RWPE2 (cell line): ENCODE data around the gene TDRD12.
"Not testable (repeated sequence)": the region's sequence is repeated elsewhere in the genome, so short reads cannot be mapped to it uniquely, and the experiment has no call there.

Experiments used
- ATAC-seq: fragments of 200-7000 bp; cut with Tn5 transposase; 3 replicates; pipeline ENCODE4 v1.9.1; 2021; ENCODE audit warnings: low read depth
- DNase-seq: peaks from one replicate; pipeline ENCODE4 v3.0.0-alpha.2; 2020; ENCODE audit warnings: low spot score
- H3K27ac ChIP-seq: fragments of 450-650 bp; 2 replicates; pipeline ENCODE4 v1.5.1; 2017; ENCODE audit warnings: mild to moderate bottlenecking; ENCODE audit not compliant: poor library complexity, severe bottlenecking
- H3K27me3 ChIP-seq: fragments of 250-450 bp; sonication (Bioruptor Pico); 2 replicates; pipeline ENCODE4 v1.5.1; 2021; ENCODE audit warnings: mild to moderate bottlenecking, moderate library complexity; ENCODE audit not compliant: insufficient read depth, poor library complexity, severe bottlenecking
- H3K36me3 ChIP-seq: fragments of 250-450 bp; sonication (Bioruptor Pico); 2 replicates; pipeline ENCODE4 v1.5.1; 2020; ENCODE audit warnings: low read depth, mild to moderate bottlenecking, moderate library complexity
- H3K4me1 ChIP-seq: fragments of 250-450 bp; sonication (Bioruptor Pico); 2 replicates; pipeline ENCODE4 v1.5.1; 2021; ENCODE audit warnings: mild to moderate bottlenecking, moderate library complexity; ENCODE audit not compliant: insufficient read depth, poor library complexity, severe bottlenecking
- H3K4me3 ChIP-seq: fragments of 250-450 bp; sonication (Bioruptor Pico); 2 replicates; pipeline ENCODE4 v1.5.1; 2021; ENCODE audit warnings: mild to moderate bottlenecking, moderate library complexity; ENCODE audit not compliant: severe bottlenecking
- H3K9me3 ChIP-seq: fragments of 250-450 bp; sonication (Bioruptor Pico); 2 replicates; pipeline ENCODE4 v1.5.1; 2021; ENCODE audit warnings: mild to moderate bottlenecking, moderate library complexity; ENCODE audit not compliant: severe bottlenecking
- TF ChIP-seq, protein P1 (sequence below): fragments of 450-650 bp; IDR thresholded peaks from one replicate; pipeline ENCODE4 v1.5.1; 2017; ENCODE audit warnings: mild to moderate bottlenecking, moderate library complexity; ENCODE audit not compliant: poor library complexity, severe bottlenecking

The TDRD12 gene

DNA sequence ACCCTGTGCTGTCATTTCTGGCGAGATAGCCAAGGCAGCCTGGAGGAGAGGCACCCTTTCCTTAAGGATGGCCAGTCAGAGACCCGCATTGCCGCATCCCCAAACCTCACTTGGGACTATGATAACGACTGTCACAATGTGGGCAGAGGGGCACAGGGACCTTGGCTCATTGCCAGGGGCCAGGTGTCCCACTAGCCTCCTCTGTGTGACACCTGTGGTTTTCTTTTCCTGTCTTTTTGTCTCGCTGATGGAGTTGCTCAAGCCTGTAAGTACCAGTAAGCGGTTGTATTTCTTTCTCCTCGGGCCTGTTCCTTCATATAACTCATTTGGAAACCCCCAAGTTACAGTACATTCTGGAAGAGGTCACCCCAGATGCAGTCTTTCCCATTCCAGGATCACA, 59.5 kb downstream of the TDRD12 start:
- Histone ChIP-seq H3K4me1 (no peaks in the 10 kb centered on the region), H3K4me3 (no peak overlapping the region), H3K9me3 (no peaks in the 10 kb centered on the region), H3K36me3 (no peaks in the 10 kb centered on the region), H3K27me3 (no peaks in the 10 kb centered on the region), H3K27ac (no peak overlapping the region)
- ATAC-seq (no peak), DNase-seq (no peak)
- TF ChIP-seq, protein P1, sequence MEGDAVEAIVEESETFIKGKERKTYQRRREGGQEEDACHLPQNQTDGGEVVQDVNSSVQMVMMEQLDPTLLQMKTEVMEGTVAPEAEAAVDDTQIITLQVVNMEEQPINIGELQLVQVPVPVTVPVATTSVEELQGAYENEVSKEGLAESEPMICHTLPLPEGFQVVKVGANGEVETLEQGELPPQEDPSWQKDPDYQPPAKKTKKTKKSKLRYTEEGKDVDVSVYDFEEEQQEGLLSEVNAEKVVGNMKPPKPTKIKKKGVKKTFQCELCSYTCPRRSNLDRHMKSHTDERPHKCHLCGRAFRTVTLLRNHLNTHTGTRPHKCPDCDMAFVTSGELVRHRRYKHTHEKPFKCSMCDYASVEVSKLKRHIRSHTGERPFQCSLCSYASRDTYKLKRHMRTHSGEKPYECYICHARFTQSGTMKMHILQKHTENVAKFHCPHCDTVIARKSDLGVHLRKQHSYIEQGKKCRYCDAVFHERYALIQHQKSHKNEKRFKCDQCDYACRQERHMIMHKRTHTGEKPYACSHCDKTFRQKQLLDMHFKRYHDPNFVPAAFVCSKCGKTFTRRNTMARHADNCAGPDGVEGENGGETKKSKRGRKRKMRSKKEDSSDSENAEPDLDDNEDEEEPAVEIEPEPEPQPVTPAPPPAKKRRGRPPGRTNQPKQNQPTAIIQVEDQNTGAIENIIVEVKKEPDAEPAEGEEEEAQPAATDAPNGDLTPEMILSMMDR: no peak

DNA sequence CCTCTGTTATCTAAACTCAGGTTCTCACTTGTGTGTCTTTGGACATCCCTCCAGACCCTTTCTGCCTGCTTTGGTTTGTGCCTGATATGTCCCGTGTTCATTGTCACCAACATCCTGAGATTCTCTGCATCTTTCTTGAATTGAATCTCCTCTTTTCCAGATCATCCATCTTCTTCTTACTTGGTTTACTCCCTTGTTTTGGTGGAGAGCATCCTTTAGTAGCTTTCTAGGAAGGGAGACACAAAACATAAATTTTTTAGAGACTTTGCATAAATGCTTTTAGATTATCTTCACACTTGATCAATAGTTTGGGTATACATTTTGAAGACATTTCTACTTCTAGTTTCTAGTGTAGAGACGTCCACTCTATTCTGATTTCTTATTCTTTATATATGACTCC, 61.7 kb downstream of the TDRD12 start:
- H3K4me3 ChIP-seq: no peak overlapping the region
- DNase-seq (no peak), ATAC-seq (no peak)
- H3K36me3 ChIP-seq: no peaks in the 10 kb centered on the region
- H3K27ac ChIP-seq: no peak overlapping the region
- H3K9me3 ChIP-seq: no peaks in the 10 kb centered on the region
- no peaks in the 10 kb centered on the region for H3K27me3 ChIP-seq
- TF ChIP-seq, protein P1: no peak
- no peaks in the 10 kb centered on the region for H3K4me1 ChIP-seq

DNA sequence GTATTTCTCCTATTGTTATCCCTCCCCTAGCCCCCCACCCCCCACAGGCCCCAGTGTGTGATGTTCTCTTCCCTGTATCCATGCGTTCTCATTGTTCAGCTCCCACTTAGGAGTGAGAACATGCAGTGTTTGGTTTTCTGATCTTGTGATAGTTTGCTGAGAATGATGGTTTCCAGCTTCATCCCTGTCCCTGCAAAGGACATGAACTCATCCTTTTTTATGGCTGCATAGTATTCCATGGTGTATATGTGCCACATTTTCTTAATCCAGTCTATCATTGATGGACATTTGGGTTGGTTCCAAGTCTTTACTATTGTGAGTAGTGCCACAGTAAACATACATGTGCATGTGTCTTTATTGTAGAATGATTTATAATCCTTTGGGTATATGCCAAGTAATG, 62.5 kb downstream of the TDRD12 start:
- not testable (repeated sequence) for H3K27ac ChIP-seq, ATAC-seq, H3K36me3 ChIP-seq, DNase-seq, H3K27me3 ChIP-seq, H3K4me3 ChIP-seq, H3K9me3 ChIP-seq, H3K4me1 ChIP-seq

DNA sequence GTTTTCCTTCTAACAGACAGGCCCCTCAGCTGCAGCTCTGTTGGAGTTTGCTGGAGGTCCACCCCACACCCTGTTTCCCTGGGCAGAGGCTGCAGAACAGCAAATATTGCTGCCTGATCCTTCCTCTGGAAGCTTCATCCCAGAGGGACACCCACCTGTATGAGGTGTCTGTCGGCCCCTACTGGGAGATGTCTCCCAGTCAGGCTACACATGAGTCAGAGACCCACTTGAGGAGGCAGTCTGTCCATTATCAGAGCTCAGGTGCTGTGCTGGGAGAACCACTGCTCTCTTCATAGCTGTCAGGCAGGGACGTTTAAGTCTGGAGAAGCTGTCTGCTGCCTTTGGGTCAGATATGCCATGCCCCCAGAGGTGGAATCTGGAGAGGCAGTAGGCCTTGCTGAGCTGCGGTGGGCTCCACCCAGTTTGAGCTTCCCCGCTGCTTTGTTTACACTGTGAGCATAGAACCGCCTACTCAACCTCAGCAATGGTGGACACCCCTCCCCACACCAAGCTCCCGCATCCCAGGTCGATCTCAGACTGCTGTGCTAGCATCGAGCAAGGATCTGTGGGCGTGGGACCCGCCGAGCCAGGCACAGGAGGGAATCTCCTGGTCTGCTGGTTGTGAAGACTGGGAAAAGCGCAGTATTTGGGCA, 67.7 kb downstream of the TDRD12 start:
- not testable (repeated sequence) for H3K36me3 ChIP-seq, H3K27me3 ChIP-seq, H3K4me3 ChIP-seq, H3K27ac ChIP-seq, ATAC-seq, H3K4me1 ChIP-seq, H3K9me3 ChIP-seq, DNase-seq

DNA sequence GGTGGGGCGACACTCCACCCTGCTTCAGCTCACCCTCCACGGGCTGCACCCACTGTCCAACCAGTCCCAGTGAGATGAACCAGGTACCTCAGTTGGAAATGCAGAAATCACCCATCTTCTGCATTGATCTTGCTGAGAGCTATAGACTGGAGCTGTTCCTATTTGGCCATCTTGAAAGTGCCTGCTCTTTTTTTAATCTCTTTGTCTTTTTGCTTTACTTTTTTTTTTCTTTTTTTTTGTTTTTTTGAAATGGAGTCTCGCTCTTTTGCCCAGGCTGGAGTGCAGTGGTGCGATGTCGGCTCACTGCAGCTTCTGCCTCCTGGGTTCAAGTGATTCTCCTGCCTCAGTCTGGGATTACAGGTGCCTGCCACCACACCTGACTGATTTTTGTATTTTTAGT, 68.3 kb downstream of the TDRD12 start:
- not testable (repeated sequence) for ATAC-seq, H3K36me3 ChIP-seq, H3K27me3 ChIP-seq, H3K27ac ChIP-seq, H3K4me1 ChIP-seq, DNase-seq, H3K9me3 ChIP-seq, H3K4me3 ChIP-seq

DNA sequence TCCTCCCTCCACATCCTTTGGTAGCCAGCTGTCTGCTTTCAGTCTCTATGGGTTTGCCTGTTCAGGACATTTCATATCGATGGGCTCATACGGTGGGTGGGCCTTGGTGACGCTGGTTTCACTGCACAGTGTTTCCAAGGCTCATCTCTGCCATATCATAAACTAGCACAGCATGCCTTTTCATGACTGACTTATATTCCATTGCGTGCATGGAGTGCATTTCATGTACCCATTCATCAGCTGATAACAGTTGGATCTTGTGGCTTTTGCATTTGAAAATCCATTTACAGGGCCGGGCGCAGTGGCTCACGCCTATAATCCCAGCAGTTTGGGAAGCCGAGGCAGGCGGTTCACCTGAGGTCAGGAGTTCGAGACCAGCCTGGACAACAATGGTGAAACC, 69.9 kb downstream of the TDRD12 start:
- Histone ChIP-seq H3K27me3 (no peaks in the 10 kb centered on the region), H3K27ac (no peak overlapping the region), H3K4me3 (no peak overlapping the region), H3K9me3 (no peaks in the 10 kb centered on the region), H3K4me1 (no peaks in the 10 kb centered on the region), H3K36me3 (no peaks in the 10 kb centered on the region)
- ATAC-seq (no peak), DNase-seq (no peak)
- TF ChIP-seq, protein P1: no peak
